GM12892 (cell line): ENCODE results near the gene HMGXB4.

Experiments
- DNase-seq: peaks from one replicate; pipeline ENCODE4 v3.0.0; 2011; ENCODE audit not compliant: insufficient read length
- FAIRE-seq: peaks from 2 replicates; lab custom pipeline; 2011; peaks lifted over from hg19 to GRCh38; lab: Jason Lieb, UNC
- POLR2A ChIP-seq: IDR thresholded peaks from 2 replicates; pipeline ENCODE4 v1.6.1; 2011; ENCODE audit warnings: low read depth, low read length, control low read depth
- POLR2AphosphoS5 ChIP-seq: IDR thresholded peaks from 2 replicates; pipeline ENCODE4 v1.6.1; 2011; ENCODE audit warnings: low read depth, low read length, control low read depth
- TAF1 ChIP-seq: IDR thresholded peaks from 2 replicates; pipeline ENCODE4 v1.6.1; 2011; ENCODE audit warnings: low read depth, mild to moderate bottlenecking, control low read depth, low read length, borderline replicate concordance

HMGXB4 gene

DNA sequence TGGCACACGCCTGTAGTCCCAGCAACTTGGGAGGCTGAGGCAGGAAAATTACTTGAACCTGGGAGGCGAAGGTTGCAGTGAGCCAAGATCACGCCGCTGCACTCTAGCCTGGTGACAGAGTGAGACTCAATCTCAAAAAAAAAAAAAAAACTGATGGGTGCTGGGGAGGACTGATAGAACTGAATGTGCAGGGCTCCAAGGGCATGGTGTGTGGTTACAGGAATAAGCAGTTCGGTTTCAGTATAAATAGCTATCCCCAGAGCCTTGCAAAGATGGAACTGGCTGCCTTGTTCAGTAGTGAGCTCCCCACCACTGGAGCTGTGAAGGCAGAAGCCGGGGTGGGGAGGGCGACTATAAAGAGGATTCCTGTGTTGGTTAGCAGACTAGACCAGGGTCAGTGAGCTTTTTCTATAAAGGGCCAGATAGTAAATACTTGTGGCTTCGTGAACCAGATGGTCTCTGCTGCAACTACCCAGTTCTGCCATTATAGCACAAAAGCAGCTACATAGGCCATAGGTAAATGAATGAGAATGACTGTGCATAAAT, 48.3 kb downstream of the HMGXB4 start:
- DNase-seq (no peak), FAIRE-seq (no peak)
- TF ChIP-seq POLR2AphosphoS5 (no peak), TAF1 (no peak), POLR2A (no peak)

DNA sequence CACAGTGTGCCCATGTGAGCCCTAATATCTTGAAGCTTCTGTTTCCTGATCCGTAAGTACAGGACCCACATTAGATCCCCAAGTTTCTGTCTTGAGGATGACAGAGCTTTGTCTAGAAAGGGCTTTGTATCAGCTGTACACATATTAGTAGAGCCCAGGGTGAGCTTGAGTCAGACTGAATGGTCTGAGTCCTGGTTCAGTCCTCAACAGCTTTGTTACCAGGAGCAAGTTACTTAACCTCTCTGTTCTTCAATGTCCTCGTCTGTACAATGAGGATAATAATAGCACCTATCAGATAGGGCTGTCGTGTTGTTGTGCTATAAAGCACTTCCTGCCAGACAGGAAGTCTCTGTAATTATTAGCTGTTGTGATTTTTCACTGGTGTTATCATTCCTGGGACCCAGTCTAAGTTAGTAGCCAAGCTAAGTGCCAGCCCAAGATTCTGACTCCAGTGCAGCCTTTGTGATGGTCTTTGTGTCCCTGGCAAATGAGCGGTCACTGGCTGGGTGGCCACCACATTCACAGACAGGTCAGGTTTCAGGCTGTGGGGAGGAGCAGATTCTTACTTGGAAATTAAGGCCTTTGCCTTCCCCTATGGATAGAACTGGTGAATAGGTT, 49.2 kb downstream of the HMGXB4 start:
- FAIRE-seq: no peak
- TF ChIP-seq POLR2A: no peak
- TF ChIP-seq TAF1: no peak
- no peak for TF ChIP-seq POLR2AphosphoS5
- no peak for DNase-seq

GRCh38 chr22:35307372-35307771, 50.1 kb downstream of the HMGXB4 start:
- DNase-seq: no peak
- no peak for FAIRE-seq
- TF ChIP-seq POLR2AphosphoS5: no peak
- no peak for TF ChIP-seq POLR2A
- no peak for TF ChIP-seq TAF1

DNA sequence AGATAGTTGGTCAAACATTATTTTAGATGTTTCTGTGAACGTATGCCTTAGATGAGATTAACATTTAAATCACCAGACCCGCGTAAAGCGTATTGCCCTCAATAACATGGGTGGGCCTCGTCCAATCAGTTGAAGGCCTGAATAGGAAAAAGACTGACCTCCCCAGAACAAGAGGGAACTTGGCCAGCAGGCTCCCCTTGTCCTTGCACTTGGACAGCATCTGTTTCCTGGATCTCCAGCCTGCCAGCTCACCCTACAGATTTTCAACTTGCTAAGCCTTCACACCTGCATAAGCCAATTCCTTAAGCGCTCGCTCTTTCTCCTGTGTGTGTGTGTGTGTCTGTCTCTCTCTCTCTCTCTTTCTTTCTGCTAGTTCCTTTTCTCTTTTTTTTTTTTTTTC, 50.6 kb downstream of the HMGXB4 start:
- DNase-seq (no peak), FAIRE-seq (peak; percentile 65)
- TF ChIP-seq POLR2AphosphoS5: no peak
- no peak for TF ChIP-seq TAF1
- TF ChIP-seq POLR2A: no peak

DNA sequence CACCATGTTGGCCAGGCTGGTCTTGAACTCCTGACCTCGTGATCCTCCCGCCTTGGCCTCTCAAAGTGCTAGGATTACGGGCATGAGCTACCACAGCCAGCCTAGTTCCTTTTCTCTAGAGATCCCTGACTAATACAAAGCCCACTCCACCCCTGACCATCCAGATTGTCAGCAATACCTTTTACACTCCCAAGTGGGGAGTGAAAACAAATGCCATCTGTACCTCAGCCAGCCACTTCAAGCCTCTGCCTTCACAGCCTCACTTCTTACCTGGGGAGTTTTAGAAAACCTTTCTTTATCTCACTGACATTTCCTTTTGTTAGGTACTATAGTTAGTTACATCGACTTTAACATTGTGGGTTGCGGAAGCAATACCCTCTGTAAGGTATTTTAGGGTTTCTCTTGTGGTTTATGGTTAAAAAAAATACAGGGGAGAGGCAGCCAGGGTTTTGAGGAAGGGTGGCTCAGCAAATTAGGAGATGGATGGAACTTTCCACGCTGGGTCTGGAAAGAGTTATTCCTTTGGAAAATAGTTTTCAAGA, 51.3 kb downstream of the HMGXB4 start:
- FAIRE-seq: peak; percentile 24
- no peak for TF ChIP-seq POLR2AphosphoS5
- no peak for TF ChIP-seq POLR2A
- TF ChIP-seq TAF1: no peak
- DNase-seq: no peak

DNA sequence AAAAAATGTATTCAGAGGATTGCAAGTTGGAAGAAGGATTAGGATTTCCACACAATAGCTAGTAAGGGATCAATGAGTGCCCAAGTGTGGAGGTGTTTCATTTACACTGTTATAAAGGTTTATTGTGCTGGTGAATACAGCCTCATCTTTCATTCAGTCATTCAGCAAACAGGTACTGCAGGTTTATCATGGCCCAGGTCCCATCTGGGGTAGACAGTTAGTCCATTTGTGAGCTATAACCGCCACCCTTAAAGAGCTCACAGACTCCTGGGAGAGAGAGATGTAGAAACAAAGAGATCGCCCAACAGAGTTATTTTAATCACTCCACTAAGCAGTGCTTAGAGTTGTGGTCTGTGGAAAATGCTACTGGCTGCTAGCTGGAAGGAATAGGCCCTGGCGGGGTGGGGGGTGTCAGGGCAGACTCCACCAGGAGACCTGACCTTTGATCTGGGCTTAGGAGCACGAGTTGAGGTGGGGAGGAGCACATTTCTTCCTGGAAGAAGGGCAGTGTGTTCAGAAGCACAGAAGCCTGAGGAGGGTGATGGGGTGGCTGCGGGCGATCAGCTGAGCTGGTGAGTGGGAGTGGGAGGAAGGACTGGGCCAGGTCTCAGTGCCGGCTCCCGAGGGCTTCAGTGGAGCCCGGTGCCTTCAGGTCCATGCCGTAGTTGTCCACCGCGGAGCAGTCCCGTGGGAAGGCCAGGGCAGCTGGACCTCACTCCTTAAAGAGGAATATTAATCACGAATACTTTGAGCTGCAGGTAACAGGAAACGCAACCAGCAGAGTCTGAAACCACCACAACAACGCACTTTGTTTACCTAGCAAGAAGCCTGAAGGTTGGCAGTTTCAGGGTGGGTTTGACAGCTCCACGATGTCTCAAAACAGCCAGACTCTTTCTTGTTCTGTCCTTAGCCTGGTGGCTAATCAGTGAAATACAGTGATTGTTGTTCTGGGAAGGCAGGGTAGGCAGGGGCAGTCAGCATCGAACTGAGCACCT, 53.6 kb downstream of the HMGXB4 start:
- DNase-seq (no peak), FAIRE-seq (peak; percentile 84)
- TF ChIP-seq TAF1: no peak
- TF ChIP-seq POLR2AphosphoS5: no peak
- no peak for TF ChIP-seq POLR2A

- DNase-seq: no peak
- TF ChIP-seq POLR2A: no peak
- TF ChIP-seq POLR2AphosphoS5: no peak
- TF ChIP-seq TAF1: no peak
- FAIRE-seq: no peak
These were observed 54.3 kb downstream of the HMGXB4 start for GRCh38 chr22:35311551-35311999.

- DNase-seq: no peak
- TF ChIP-seq POLR2AphosphoS5 (no peak), TAF1 (no peak), POLR2A (no peak)
- FAIRE-seq: peak; percentile 74
These were observed 55.1 kb downstream of the HMGXB4 start for GRCh38 chr22:35312198-35313059.

DNA sequence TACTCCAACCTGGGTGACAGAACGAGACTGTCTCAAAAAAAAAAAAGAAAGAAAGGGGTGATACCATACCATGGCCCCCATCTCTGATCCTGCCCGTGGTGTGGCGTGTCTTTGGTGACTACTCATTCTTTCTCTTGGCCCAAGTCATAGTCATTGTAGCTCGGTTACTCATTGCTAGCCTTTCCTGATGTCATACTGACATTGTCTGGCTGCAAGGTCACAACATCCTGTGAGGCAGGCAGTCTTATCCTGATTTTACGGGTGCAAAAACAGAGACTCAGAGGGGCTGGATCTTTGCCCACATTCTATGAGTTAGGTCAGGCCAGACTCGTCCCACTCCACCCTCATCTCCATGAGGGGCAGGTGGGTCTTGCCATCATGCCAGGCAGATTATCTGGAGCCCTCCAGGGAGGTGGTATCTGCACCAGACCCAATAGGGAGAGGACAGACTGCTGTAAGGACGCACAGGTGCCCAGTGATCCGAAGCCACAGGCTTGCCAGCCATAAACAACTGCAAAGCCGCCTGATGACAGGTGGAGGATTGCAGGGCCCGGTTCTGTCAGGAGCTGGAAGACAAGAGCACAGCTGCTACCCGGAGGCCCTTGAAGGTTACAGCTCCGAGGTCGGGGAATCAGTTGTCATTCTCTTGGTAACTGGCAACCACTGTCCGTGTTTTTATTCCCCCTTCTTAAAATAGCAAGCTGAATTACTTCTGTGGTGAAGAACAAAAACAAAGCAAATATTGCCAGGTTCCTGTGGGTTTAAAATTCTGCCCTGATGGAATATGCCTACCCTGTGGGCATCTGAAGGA, 56.2 kb downstream of the HMGXB4 start:
- TF ChIP-seq TAF1 (no peak), POLR2A (no peak), POLR2AphosphoS5 (no peak)
- peak; percentile 53 for FAIRE-seq
- no peak for DNase-seq
